A549 (cell line): ENCODE data around the gene APBB2.

Experiments
- CEBPB ChIP-seq, 2 experiments: fragments of >200 bp in 1 of 2; sonication (Bioruptor Twin) in 1 of 2; formaldehyde crosslinking in 1 of 2; IDR thresholded peaks; 2 replicates each; pipeline ENCODE4 v1.6.1; 2012 to 2016
- CHD2 ChIP-seq: fragments of 150-350 bp; IDR thresholded peaks from 2 replicates; pipeline ENCODE4 v1.6.1; 2014; ENCODE audit warnings: low read length; ENCODE audit not compliant: partially characterized antibody
- EP300 ChIP-seq, 2 experiments: fragments of >200 bp; sonication (Bioruptor Twin); formaldehyde crosslinking; IDR thresholded peaks; 2 replicates in 1 of 2; 3 replicates in 1 of 2; pipeline ENCODE4 v1.6.1; 2016 to 2017
- KDM1A ChIP-seq: fragments of 200-600 bp; sonication (generic); IDR thresholded peaks from 2 replicates; pipeline ENCODE4 v1.6.1; 2016; ENCODE audit warnings: low read depth, mild to moderate bottlenecking
- NR3C1 ChIP-seq: fragments of >200 bp; sonication (Bioruptor Twin); formaldehyde crosslinking; IDR thresholded peaks from 3 replicates; pipeline ENCODE4 v1.6.1; 2017
- POLR2A ChIP-seq: IDR thresholded peaks from 2 replicates; pipeline ENCODE4 v1.6.1; 2012; ENCODE audit warnings: mild to moderate bottlenecking, low read length
- USF2 ChIP-seq: fragments of 450-650 bp; IDR thresholded peaks from 2 replicates; pipeline ENCODE4 v1.6.1; 2014; ENCODE audit warnings: antibody characterized with exemption

GRCh38 chr4:41108481-41108880, 105.9 kb downstream of the APBB2 start:
- TF ChIP-seq CEBPB (IDR thresholded peaks at IDR 0.05) (no peak), NR3C1 (no peak), KDM1A (no peak), USF2 (no peak), POLR2A (no peak), CHD2 (no peak), EP300 (IDR thresholded peaks at IDR 0.05) (no peak)
